HCT116 (cell line): ENCODE results near the gene GEN1. TPM values are rescaled to one million over a fixed set of nuclear protein-coding genes. Genes with fewer than 3 reads are reported as not detected.

Experiments
- ATAC-seq: fragments of 200-7000 bp; cut with Tn5 transposase; 2 replicates; pipeline ENCODE4 v1.9.1; 2020; ENCODE audit warnings: mild to moderate bottlenecking, moderate library complexity
- BruUV-seq: library from RNA; stranded (reverse); fragments of 400-500 nt; replicated peaks from 2 replicates; lab custom pipeline; 2021; lab: Mats Ljungman, UMichigan
- CTCF ChIA-PET: fragments of 300-600 bp; sonication (Branson Sonifier 250); formaldehyde crosslinking; loops from one replicate; lab custom pipeline; 2021; ENCODE audit warnings: antibody characterized with exemption; lab: Charles Lee
- POLR2A ChIA-PET: fragments of 300-600, 350-600 bp; sonication (Branson Sonifier 250); formaldehyde crosslinking; loops from one replicate; lab custom pipeline; 2021; ENCODE audit warnings: antibody characterized with exemption; lab: Charles Lee
- RAD21 ChIA-PET, 2 experiments: fragments of 300-600 bp; sonication (Branson Sonifier 250); formaldehyde crosslinking; loops; one replicate each; lab custom pipeline; 2023; ENCODE audit warnings: low total read pairs in 2 of 2; ENCODE audit not compliant: uncharacterized antibody in 2 of 2, unreplicated experiment in 2 of 2, low non-redundant PET in 1 of 2; lab: Charles Lee
- DNase-seq: peaks from one replicate; pipeline ENCODE4 v3.0.0-alpha.2; 2010; ENCODE audit warnings: low read depth, low spot score
- H2AFZ ChIP-seq: fragments of 200-600 bp; shearing (Covaris generic), sonication (generic); 2 replicates; pipeline ENCODE4 v1.6.1; 2017; ENCODE audit warnings: low read depth, mixed run types, mixed read lengths, antibody characterized with exemption, low read length; ENCODE audit not compliant: poor library complexity, severe bottlenecking
- H3K27ac ChIP-seq: 2 replicates; pipeline ENCODE4 v1.5.1; 2012; ENCODE audit warnings: low read depth, low read length
- H3K27me3 ChIP-seq: fragments of 200-600 bp; sonication (generic); 2 replicates; pipeline ENCODE4 v1.6.1; 2016; ENCODE audit warnings: mixed run types, low read length, mixed read lengths; ENCODE audit not compliant: insufficient read depth
- H3K36me3 ChIP-seq, 2 experiments: fragments of 200-500 bp in 1 of 2; fragments of 200-600 bp in 1 of 2; sonication (Bioruptor generic) in 1 of 2; sonication (generic) in 1 of 2; 2 replicates each; pipeline versions ENCODE4 v1.5.1 to v1.6.1; 2014 to 2016; ENCODE audit warnings: low read length in 2 of 2, inconsistent platforms in 1 of 2, mixed read lengths in 1 of 2, mixed run types in 1 of 2; ENCODE audit not compliant: insufficient read depth in 2 of 2, control insufficient read depth in 1 of 2
- H3K4me1 ChIP-seq, 2 experiments: fragments of 200-600 bp in 1 of 2; sonication (generic) in 1 of 2; 2 replicates each; pipeline versions ENCODE4 v1.5.1 to v1.6.1; 2012 to 2017; ENCODE audit warnings: low read length in 2 of 2, inconsistent platforms in 1 of 2, mild to moderate bottlenecking in 1 of 2, mixed read lengths in 1 of 2, mixed run types in 1 of 2, moderate library complexity in 1 of 2; ENCODE audit not compliant: insufficient read depth in 2 of 2, control insufficient read depth in 1 of 2
- H3K4me2 ChIP-seq: fragments of 200-600 bp; sonication (generic); 2 replicates; pipeline ENCODE4 v1.6.1; 2017; ENCODE audit warnings: mixed run types, low read length, mixed read lengths
- H3K4me3 ChIP-seq, 2 experiments: fragments of 200-600 bp in 1 of 2; sonication (generic) in 1 of 2; replicated peaks in 1 of 2; 2 replicates each; pipeline ENCODE4 v1.5.1; 2011 to 2016; ENCODE audit warnings: low read length in 2 of 2, control low read depth in 1 of 2, low read depth in 1 of 2, mild to moderate bottlenecking in 1 of 2, mixed read lengths in 1 of 2, mixed run types in 1 of 2
- H3K79me2 ChIP-seq: fragments of 200-600 bp; sonication (generic); 2 replicates; pipeline ENCODE4 v1.6.1; 2017; ENCODE audit warnings: mild to moderate bottlenecking, mixed run types, low read length, moderate library complexity, mixed read lengths; ENCODE audit not compliant: insufficient read depth
- H3K9ac ChIP-seq: fragments of 200-600 bp; sonication (generic); 2 replicates; pipeline ENCODE4 v1.6.1; 2016; ENCODE audit warnings: low read length, mixed read lengths
- H3K9me2 ChIP-seq: fragments of 200-600 bp; sonication (generic), shearing (Covaris generic); 2 replicates; pipeline ENCODE4 v1.6.1; 2017; ENCODE audit warnings: mixed run types, mild to moderate bottlenecking, moderate library complexity; ENCODE audit not compliant: insufficient read depth
- H3K9me3 ChIP-seq, 2 experiments: fragments of 200-500 bp in 1 of 2; fragments of 200-600 bp in 1 of 2; sonication (Bioruptor generic) in 1 of 2; sonication (generic) in 1 of 2; 2 replicates each; pipeline ENCODE4 v1.6.1; 2014 to 2017; ENCODE audit warnings: low read length in 2 of 2, mixed read lengths in 2 of 2, inconsistent platforms in 1 of 2, low read depth in 1 of 2, mild to moderate bottlenecking in 1 of 2, mixed run types in 1 of 2, moderate library complexity in 1 of 2; ENCODE audit not compliant: control insufficient read depth in 1 of 2, insufficient read depth in 1 of 2
- H4K20me1 ChIP-seq: fragments of 200-600 bp; sonication (generic), shearing (Covaris generic); 2 replicates; pipeline ENCODE4 v1.6.1; 2017; ENCODE audit warnings: mixed run types, mild to moderate bottlenecking, moderate library complexity; ENCODE audit not compliant: insufficient read depth
- EGR1 ChIP-seq: IDR thresholded peaks from 2 replicates; pipeline ENCODE4 v1.6.1; 2012; ENCODE audit warnings: low read depth
- EZH2 ChIP-seq: fragments of 200-600 bp; sonication (generic); IDR thresholded peaks from 2 replicates; pipeline ENCODE4 v1.6.1; 2017; ENCODE audit warnings: antibody characterized with exemption, mixed run types
- RAD21 ChIP-seq: IDR thresholded peaks from 2 replicates; pipeline ENCODE4 v1.6.1; 2012; ENCODE audit warnings: low read depth, mild to moderate bottlenecking
- intact Hi-C: fragments of 100-400 bp; cut with micrococcal nuclease; formaldehyde crosslinking; loops from 2 replicates; pipeline ENCODE4 v1.10.0; 2022
- total RNA-seq: library from RNA; stranded (reverse); gene quantifications from one replicate; pipeline ENCODE4 v1.2.1, GENCODE V29; 2021; ENCODE audit not compliant: unreplicated experiment
- TF ChIP-seq, protein P1 (sequence below), 3 experiments: fragments of 200-600 bp in 1 of 3; sonication (generic) in 1 of 3; IDR thresholded peaks in 2 of 3; conservative IDR thresholded peaks in 1 of 3; 2 replicates each; pipeline ENCODE4 v1.5.1; 2012 to 2017; ENCODE audit warnings: low read depth in 2 of 3, low read length in 2 of 3, antibody characterized with exemption in 1 of 3, borderline replicate concordance in 1 of 3, control low read depth in 1 of 3, mild to moderate bottlenecking in 1 of 3, mixed read lengths in 1 of 3, mixed run types in 1 of 3, moderate library complexity in 1 of 3; ENCODE audit not compliant: insufficient read depth in 1 of 3
- TF ChIP-seq, protein P2 (sequence below): IDR thresholded peaks from 2 replicates; pipeline ENCODE4 v1.6.1; 2011; ENCODE audit warnings: mild to moderate bottlenecking, low read length, moderate library complexity; ENCODE audit not compliant: insufficient replicate concordance; ENCODE audit errors: extremely low read depth

GEN1 gene
- total RNA-seq, 1 experiment from 2014 or later: 19.7 TPM

- no peaks in the 10 kb centered on the region for H3K9me2 ChIP-seq
- H3K27ac ChIP-seq: no peak overlapping the region
- H3K27me3 ChIP-seq: no peaks in the 10 kb centered on the region
- no peak for DNase-seq
- POLR2A ChIA-PET: no interaction called here
- no peak for ATAC-seq
- intact Hi-C loops: no loop called here
- TF ChIP-seq EZH2 (no peak), RAD21 (no peak), EGR1 (no peak)
- TF ChIP-seq, protein P1, sequence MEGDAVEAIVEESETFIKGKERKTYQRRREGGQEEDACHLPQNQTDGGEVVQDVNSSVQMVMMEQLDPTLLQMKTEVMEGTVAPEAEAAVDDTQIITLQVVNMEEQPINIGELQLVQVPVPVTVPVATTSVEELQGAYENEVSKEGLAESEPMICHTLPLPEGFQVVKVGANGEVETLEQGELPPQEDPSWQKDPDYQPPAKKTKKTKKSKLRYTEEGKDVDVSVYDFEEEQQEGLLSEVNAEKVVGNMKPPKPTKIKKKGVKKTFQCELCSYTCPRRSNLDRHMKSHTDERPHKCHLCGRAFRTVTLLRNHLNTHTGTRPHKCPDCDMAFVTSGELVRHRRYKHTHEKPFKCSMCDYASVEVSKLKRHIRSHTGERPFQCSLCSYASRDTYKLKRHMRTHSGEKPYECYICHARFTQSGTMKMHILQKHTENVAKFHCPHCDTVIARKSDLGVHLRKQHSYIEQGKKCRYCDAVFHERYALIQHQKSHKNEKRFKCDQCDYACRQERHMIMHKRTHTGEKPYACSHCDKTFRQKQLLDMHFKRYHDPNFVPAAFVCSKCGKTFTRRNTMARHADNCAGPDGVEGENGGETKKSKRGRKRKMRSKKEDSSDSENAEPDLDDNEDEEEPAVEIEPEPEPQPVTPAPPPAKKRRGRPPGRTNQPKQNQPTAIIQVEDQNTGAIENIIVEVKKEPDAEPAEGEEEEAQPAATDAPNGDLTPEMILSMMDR (IDR thresholded peaks at IDR 0.05 in 2 of 3, conservative IDR thresholded peaks at IDR 0.05 in 1 of 3; ENCODE audit: borderline replicate concordance in 1 of 3, insufficient read depth in 1 of 3, low read depth in 2 of 3, low read length in 2 of 3): no peak
- TF ChIP-seq, protein P2, sequence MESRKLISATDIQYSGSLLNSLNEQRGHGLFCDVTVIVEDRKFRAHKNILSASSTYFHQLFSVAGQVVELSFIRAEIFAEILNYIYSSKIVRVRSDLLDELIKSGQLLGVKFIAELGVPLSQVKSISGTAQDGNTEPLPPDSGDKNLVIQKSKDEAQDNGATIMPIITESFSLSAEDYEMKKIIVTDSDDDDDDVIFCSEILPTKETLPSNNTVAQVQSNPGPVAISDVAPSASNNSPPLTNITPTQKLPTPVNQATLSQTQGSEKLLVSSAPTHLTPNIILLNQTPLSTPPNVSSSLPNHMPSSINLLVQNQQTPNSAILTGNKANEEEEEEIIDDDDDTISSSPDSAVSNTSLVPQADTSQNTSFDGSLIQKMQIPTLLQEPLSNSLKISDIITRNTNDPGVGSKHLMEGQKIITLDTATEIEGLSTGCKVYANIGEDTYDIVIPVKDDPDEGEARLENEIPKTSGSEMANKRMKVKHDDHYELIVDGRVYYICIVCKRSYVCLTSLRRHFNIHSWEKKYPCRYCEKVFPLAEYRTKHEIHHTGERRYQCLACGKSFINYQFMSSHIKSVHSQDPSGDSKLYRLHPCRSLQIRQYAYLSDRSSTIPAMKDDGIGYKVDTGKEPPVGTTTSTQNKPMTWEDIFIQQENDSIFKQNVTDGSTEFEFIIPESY: no peak
- no peak overlapping the region for H3K9ac ChIP-seq
- peaks cover 9 to 13% of the 10 kb centered on the region in 2 experiments; a peak in 3 of 4 replicates for H3K36me3 ChIP-seq
- H3K4me1 ChIP-seq: no peaks in the 10 kb centered on the region
- no peaks in the 10 kb centered on the region for H3K9me3 ChIP-seq
- no peak overlapping the region for H3K4me2 ChIP-seq
- H2AFZ ChIP-seq: no peak overlapping the region
- BruUV-seq: no TSS peak
- CTCF ChIA-PET: no interaction called here
- RAD21 ChIA-PET: no interaction called here
- H3K4me3 ChIP-seq: no peak overlapping the region
- no peaks in the 10 kb centered on the region for H3K79me2 ChIP-seq
- H4K20me1 ChIP-seq: no peaks in the 10 kb centered on the region
These were observed 26.6 kb downstream of the GEN1 start for GRCh38 chr2:17780546-17780945.
